Endothelial cell of umbilical vein (primary cell): ENCODE results near the gene SYNE3. TPM values are rescaled to one million over a fixed set of nuclear protein-coding genes. Genes with fewer than 3 reads are reported as not detected.

ENCODE experiments used
- BruUV-seq: library from RNA; stranded (reverse); fragments of 400-500 nt; replicated peaks from 2 replicates; lab custom pipeline; 2021; lab: Mats Ljungman, UMichigan
- CTCF ChIA-PET: fragments of 300-600, 350-600 bp; sonication (Branson Sonifier 250); formaldehyde crosslinking; loops from one replicate; lab custom pipeline; 2021; ENCODE audit warnings: antibody characterized with exemption, inconsistent platforms; lab: Charles Lee
- POLR2A ChIA-PET: fragments of 300-600, 350-600 bp; sonication (Branson Sonifier 250); formaldehyde crosslinking; loops from one replicate; lab custom pipeline; 2021; ENCODE audit warnings: antibody characterized with exemption, inconsistent platforms; lab: Charles Lee
- DNase-seq: peaks from one replicate; pipeline ENCODE4 v3.0.0-alpha.2; 2011; ENCODE audit warnings: low read depth, low spot score
- FAIRE-seq: peaks from 2 replicates; lab custom pipeline; 2011; peaks lifted over from hg19 to GRCh38; lab: Jason Lieb, UNC
- H2AFZ ChIP-seq: 2 replicates; pipeline ENCODE4 v1.6.0; 2012; ENCODE audit warnings: low read depth, low read length, control low read depth, inconsistent platforms
- H3K27ac ChIP-seq: 2 replicates; pipeline ENCODE4 v1.5.1; 2011; ENCODE audit warnings: low read depth, mild to moderate bottlenecking, control low read depth, low read length, moderate library complexity; ENCODE audit not compliant: insufficient read depth
- H3K27me3 ChIP-seq, 2 experiments: 2 replicates each; pipeline versions ENCODE4 v1.6.0 to v1.6.1; 2011; ENCODE audit warnings: low read length in 2 of 2, mixed read lengths in 1 of 2; ENCODE audit not compliant: control insufficient read depth in 2 of 2, insufficient read depth in 2 of 2
- H3K36me3 ChIP-seq, 2 experiments: 2 replicates in 1 of 2; 3 replicates in 1 of 2; pipeline ENCODE4 v1.5.1; 2011; ENCODE audit warnings: low read length in 2 of 2, mild to moderate bottlenecking in 1 of 2, moderate library complexity in 1 of 2; ENCODE audit not compliant: control insufficient read depth in 2 of 2, insufficient read depth in 2 of 2; ENCODE audit errors: extremely low read depth in 1 of 2
- H3K4me1 ChIP-seq: 3 replicates; pipeline ENCODE4 v1.5.1; 2011; ENCODE audit warnings: mild to moderate bottlenecking, low read length; ENCODE audit not compliant: control insufficient read depth, insufficient read depth; ENCODE audit errors: extremely low read depth
- H3K4me2 ChIP-seq: 2 replicates; pipeline ENCODE4 v1.6.1; 2011; ENCODE audit warnings: low read length, control low read depth, mixed read lengths; ENCODE audit not compliant: insufficient read depth
- H3K4me3 ChIP-seq, 3 experiments: fragments of 200-600 bp in 1 of 3; sonication (generic), shearing (Covaris generic) in 1 of 3; replicated peaks in 1 of 3; 2 replicates each; pipeline ENCODE4 v1.5.1; 2011 to 2016; ENCODE audit warnings: control low read depth in 3 of 3, low read length in 3 of 3, mild to moderate bottlenecking in 2 of 3, inconsistent platforms in 1 of 3, low read depth in 1 of 3, moderate library complexity in 1 of 3; ENCODE audit not compliant: insufficient read depth in 1 of 3
- H3K79me2 ChIP-seq: 2 replicates; pipeline ENCODE4 v1.6.0; 2012; ENCODE audit warnings: low read length, inconsistent platforms; ENCODE audit not compliant: control insufficient read depth, insufficient read depth
- H3K9ac ChIP-seq: replicated peaks from 2 replicates; pipeline ENCODE3; 2011; ENCODE audit warnings: low read length, control low read depth; ENCODE audit not compliant: insufficient read depth; ENCODE audit errors: extremely low read depth
- H3K9me1 ChIP-seq: replicated peaks from 3 replicates; pipeline ENCODE4 v1.6.0; 2011; ENCODE audit warnings: mild to moderate bottlenecking, low read length; ENCODE audit not compliant: control insufficient read depth, insufficient read depth; ENCODE audit errors: extremely low read depth
- H3K9me3 ChIP-seq: replicated peaks from 2 replicates; pipeline ENCODE4 v1.5.1; 2012; ENCODE audit warnings: low read length, inconsistent platforms; ENCODE audit not compliant: control insufficient read depth, insufficient read depth
- H4K20me1 ChIP-seq: replicated peaks from 2 replicates; pipeline ENCODE3; 2011; ENCODE audit warnings: mild to moderate bottlenecking, low read length; ENCODE audit not compliant: control insufficient read depth, insufficient read depth; ENCODE audit errors: extremely low read depth
- EZH2 ChIP-seq: IDR thresholded peaks from 2 replicates; pipeline ENCODE4 v1.6.1; 2012; ENCODE audit warnings: borderline replicate concordance, low read depth, mild to moderate bottlenecking, moderate library complexity, low read length, inconsistent platforms; ENCODE audit not compliant: severe bottlenecking
- FOS ChIP-seq: IDR thresholded peaks from 2 replicates; pipeline ENCODE4 v1.6.1; 2011; ENCODE audit warnings: mild to moderate bottlenecking, low read length, moderate library complexity, borderline replicate concordance; ENCODE audit not compliant: insufficient read depth
- GATA2 ChIP-seq: IDR thresholded peaks from 2 replicates; pipeline ENCODE4 v1.7.0; 2011; ENCODE audit warnings: low read depth, mild to moderate bottlenecking, moderate library complexity, mixed read lengths, low read length; ENCODE audit not compliant: insufficient read length, insufficient read depth
- JUN ChIP-seq: IDR thresholded peaks from 2 replicates; pipeline ENCODE4 v1.6.1; 2011; ENCODE audit warnings: borderline replicate concordance, low read depth; ENCODE audit not compliant: insufficient read length, insufficient read depth
- MYC ChIP-seq: IDR thresholded peaks from one replicate; pipeline ENCODE4 v1.6.1; 2011; ENCODE audit warnings: mild to moderate bottlenecking, low read depth, low read length
- POLR2A ChIP-seq: IDR thresholded peaks from 2 replicates; pipeline ENCODE4 v1.6.1; 2012; ENCODE audit warnings: low read depth, mild to moderate bottlenecking, control low read depth, low read length
- POLR2AphosphoS5 ChIP-seq: IDR thresholded peaks from 2 replicates; pipeline ENCODE4 v1.6.1; 2012; ENCODE audit warnings: low read depth, mild to moderate bottlenecking, control low read depth, low read length, moderate library complexity; ENCODE audit not compliant: insufficient read depth
- dilution Hi-C: fragments of 300-500 bp; cut with MboI; formaldehyde crosslinking; loops from one replicate; pipeline ENCODE4 v1.15.0; 2019; ENCODE audit warnings: low sequenced_read_pairs; ENCODE audit not compliant: extremely low pct_ligation_motif_present
- intact Hi-C: fragments of 100-400 bp; cut with micrococcal nuclease; formaldehyde crosslinking; loops from one replicate; pipeline ENCODE4 v1.10.0; 2022
- polyA plus RNA-seq, 4 experiments: library from polyadenylated mRNA; depleted of rRNA in 3 of 4; stranded (reverse) in 3 of 4; unstranded in 1 of 4; fragments of >200 nt; gene quantifications; 2 replicates each; pipeline versions ENCODE4 v1.2.1 to v1.2.3, GENCODE V29; 2011 to 2012; ENCODE audit warnings: missing spikeins in 1 of 4
- total RNA-seq: library from RNA; stranded (reverse); gene quantifications from 2 replicates; pipeline ENCODE4 v1.2.3, GENCODE V29; 2021
- TF ChIP-seq, protein P1 (sequence below), 2 donors: IDR thresholded peaks; 1 replicate in 1 of 2; 2 replicates in 1 of 2; pipeline ENCODE4 v1.5.1; 2011; ENCODE audit warnings: low read length in 2 of 2, mild to moderate bottlenecking in 2 of 2, moderate library complexity in 2 of 2, control low read depth in 1 of 2, inconsistent platforms in 1 of 2, low read depth in 1 of 2; ENCODE audit not compliant: insufficient read depth in 1 of 2; ENCODE audit errors: extremely low read depth in 1 of 2
- TF ChIP-seq, protein P2 (sequence below): IDR thresholded peaks from 2 replicates; pipeline ENCODE4 v1.6.1; 2011; ENCODE audit not compliant: insufficient read depth, insufficient read length

SYNE3 gene
- total and polyA plus RNA-seq, 2 donors (not counting 3 experiments of a cell fraction or from before 2014, with no cell fraction given): 3.0 to 18.8 TPM

DNA sequence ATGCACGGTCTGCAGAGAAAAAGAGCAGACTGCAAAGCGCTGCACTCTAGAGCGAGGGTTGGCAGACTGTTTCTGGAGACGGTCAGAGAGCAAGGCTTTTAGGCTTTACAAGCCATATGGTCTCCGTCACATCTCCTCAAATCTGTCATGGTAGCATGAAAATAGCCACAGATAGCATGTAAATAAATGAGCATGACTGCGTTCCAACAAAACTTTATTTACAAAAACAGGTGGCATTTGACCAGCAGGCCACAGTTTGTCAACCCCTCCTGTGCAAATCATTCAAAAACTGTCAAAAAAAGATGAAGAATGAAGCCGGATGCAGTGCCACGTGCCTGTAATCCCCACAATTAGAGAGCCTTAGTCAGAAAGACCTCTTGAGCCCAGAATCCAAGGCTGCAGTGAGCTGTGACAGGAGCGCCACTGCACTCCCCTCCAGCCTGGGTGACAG lies 18.9 kb downstream of the SYNE3 start:
- intact Hi-C loops: no loop called here
- dilution Hi-C loops: no loop called here
- Histone ChIP-seq H3K27me3 (no peaks in the 10 kb centered on the region), H3K79me2 (no peaks in the 10 kb centered on the region), H3K9me3 (no peaks in the 10 kb centered on the region), H3K27ac (no peak overlapping the region), H3K9me1 (no peaks in the 10 kb centered on the region), H3K9ac (no peak overlapping the region), H4K20me1 (no peaks in the 10 kb centered on the region), H2AFZ (no peak overlapping the region), H3K4me2 (no peak overlapping the region), H3K36me3 (no peaks in the 10 kb centered on the region), H3K4me1 (peaks cover 36% of the 10 kb centered on the region), H3K4me3 (no peak overlapping the region)
- ChIA-PET POLR2A (no interaction called here), CTCF (interaction anchor here (1.8 to 2.2 kb wide), 3 partner anchors 14 to 45 kb away, joined by 8 to 15 read pairs (median 9); no protein-coding TSS in a partner anchor)
- DNase-seq (no peak), FAIRE-seq (peak; percentile 33)
- no peak for TF ChIP-seq GATA2
- TF ChIP-seq POLR2AphosphoS5: no peak
- TF ChIP-seq POLR2A: no peak
- TF ChIP-seq JUN: no peak
- TF ChIP-seq MYC: no peak
- TF ChIP-seq, protein P1, sequence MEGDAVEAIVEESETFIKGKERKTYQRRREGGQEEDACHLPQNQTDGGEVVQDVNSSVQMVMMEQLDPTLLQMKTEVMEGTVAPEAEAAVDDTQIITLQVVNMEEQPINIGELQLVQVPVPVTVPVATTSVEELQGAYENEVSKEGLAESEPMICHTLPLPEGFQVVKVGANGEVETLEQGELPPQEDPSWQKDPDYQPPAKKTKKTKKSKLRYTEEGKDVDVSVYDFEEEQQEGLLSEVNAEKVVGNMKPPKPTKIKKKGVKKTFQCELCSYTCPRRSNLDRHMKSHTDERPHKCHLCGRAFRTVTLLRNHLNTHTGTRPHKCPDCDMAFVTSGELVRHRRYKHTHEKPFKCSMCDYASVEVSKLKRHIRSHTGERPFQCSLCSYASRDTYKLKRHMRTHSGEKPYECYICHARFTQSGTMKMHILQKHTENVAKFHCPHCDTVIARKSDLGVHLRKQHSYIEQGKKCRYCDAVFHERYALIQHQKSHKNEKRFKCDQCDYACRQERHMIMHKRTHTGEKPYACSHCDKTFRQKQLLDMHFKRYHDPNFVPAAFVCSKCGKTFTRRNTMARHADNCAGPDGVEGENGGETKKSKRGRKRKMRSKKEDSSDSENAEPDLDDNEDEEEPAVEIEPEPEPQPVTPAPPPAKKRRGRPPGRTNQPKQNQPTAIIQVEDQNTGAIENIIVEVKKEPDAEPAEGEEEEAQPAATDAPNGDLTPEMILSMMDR (IDR thresholded peaks at IDR 0.05; ENCODE audit: extremely low read depth in 1 of 2, insufficient read depth in 1 of 2, low read depth in 1 of 2, low read length in 2 of 2): no peak
- TF ChIP-seq EZH2: no peak
- no peak for TF ChIP-seq FOS
- TF ChIP-seq, protein P2, sequence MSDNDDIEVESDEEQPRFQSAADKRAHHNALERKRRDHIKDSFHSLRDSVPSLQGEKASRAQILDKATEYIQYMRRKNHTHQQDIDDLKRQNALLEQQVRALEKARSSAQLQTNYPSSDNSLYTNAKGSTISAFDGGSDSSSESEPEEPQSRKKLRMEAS: no peak
- BruUV-seq: no TSS peak
